GM21528 (cell line): ENCODE results near the gene DSCAML1.

Source experiments
- ATAC-seq: cut with Tn5 transposase; IDR thresholded peaks from one replicate; pipeline ENCODE4 v1.9.1; 2021; ENCODE audit warnings: mild to moderate bottlenecking, moderate library complexity; ENCODE audit not compliant: unreplicated experiment, low FRiP score

Gene DSCAML1

GRCh38 chr11:117486059-117486458 is 311.0 kb downstream of the DSCAML1 start:
- ATAC-seq = no peak

GRCh38 chr11:117484156-117484555 is 312.9 kb downstream of the DSCAML1 start:
- ATAC-seq = no peak

GRCh38 chr11:117483372-117483771 is 313.6 kb downstream of the DSCAML1 start:
- no peak for ATAC-seq

GRCh38 chr11:117482881-117483280 is 314.1 kb downstream of the DSCAML1 start:
- ATAC-seq = no peak

GRCh38 chr11:117481885-117482284 is 315.1 kb downstream of the DSCAML1 start:
- no peak for ATAC-seq

- no peak for ATAC-seq
These were observed 316.0 kb downstream of the DSCAML1 start for GRCh38 chr11:117481036-117481435.

- ATAC-seq = no peak
These were observed 316.8 kb downstream of the DSCAML1 start for GRCh38 chr11:117480221-117480620.

- ATAC-seq = no peak
These were observed 317.6 kb downstream of the DSCAML1 start for GRCh38 chr11:117479372-117479771.

- no peak for ATAC-seq
These were observed 318.1 kb downstream of the DSCAML1 start for GRCh38 chr11:117478926-117479325.

- ATAC-seq = no peak
These were observed 318.7 kb downstream of the DSCAML1 start for GRCh38 chr11:117478126-117478860.

GRCh38 chr11:117477721-117478120 is 319.3 kb downstream of the DSCAML1 start:
- ATAC-seq = no peak

GRCh38 chr11:117476531-117477142 is 320.4 kb downstream of the DSCAML1 start:
- ATAC-seq = no peak

GRCh38 chr11:117475716-117476530 is 321.1 kb downstream of the DSCAML1 start:
- ATAC-seq = no peak

- ATAC-seq = no peak
These were observed 323.4 kb downstream of the DSCAML1 start for GRCh38 chr11:117473481-117474091.

GRCh38 chr11:117471776-117472175 is 325.2 kb downstream of the DSCAML1 start:
- ATAC-seq = no peak

GRCh38 chr11:117470576-117470975 is 326.4 kb downstream of the DSCAML1 start:
- no peak for ATAC-seq

GRCh38 chr11:117468888-117469287 is 328.1 kb downstream of the DSCAML1 start:
- no peak for ATAC-seq

- no peak for ATAC-seq
These were observed 329.2 kb downstream of the DSCAML1 start for GRCh38 chr11:117467770-117468169.

- no peak for ATAC-seq
These were observed 330.1 kb downstream of the DSCAML1 start for GRCh38 chr11:117466966-117467365.

- ATAC-seq = no peak
These were observed 331.6 kb downstream of the DSCAML1 start for GRCh38 chr11:117465236-117465997.
